Metanephros (tissue), 1 donor: Measurements from ENCODE around the gene ALKBH5. TPM values are rescaled to one million over a fixed set of nuclear protein-coding genes. Genes with fewer than 3 reads are reported as not detected.

ENCODE experiments used
- total RNA-seq: library from RNA; depleted of rRNA; stranded (reverse); fragments of >200 nt; gene quantifications from one replicate; pipeline ENCODE4 v1.2.3, GENCODE V29; 2014

Gene ALKBH5
- total RNA-seq: 87.3 TPM

GRCh38 chr17:18183334-18184142 is at the start of gene ALKBH5:
Gene ALKBH5 (plus strand): TSS chr17:18183828. CDS start chr17:18184244, 416 bp downstream.

GRCh38 chr17:18225121-18225641 is 41.6 kb downstream of the ALKBH5 start, which contains the start of gene LLGL1:
Gene LLGL1 (plus strand): TSS chr17:18225635. CDS start chr17:18225683, 48 bp downstream.

GRCh38 chr17:18258356-18259038 is 74.9 kb downstream of the ALKBH5 start, which contains the start of gene FLII:
Gene FLII (minus strand): TSS chr17:18258738. CDS start chr17:18258690, 48 bp downstream.

Other genes starting within 250 kb of the ALKBH5 start
- 34.0 TPM for gene TOM1L2, start 211.4 kb upstream of the ALKBH5 start, total RNA-seq
- 12.6 TPM for gene DRC3, start 211.0 kb upstream of the ALKBH5 start, total RNA-seq
- gene ATPAF2, start 144.7 kb upstream of the ALKBH5 start, total RNA-seq: 25.5 TPM
- gene GID4, start 144.4 kb upstream of the ALKBH5 start, total RNA-seq: 8.1 TPM
- gene DRG2, start 95.9 kb upstream of the ALKBH5 start, total RNA-seq: 38.5 TPM
- 2.2 TPM for gene MYO15A, start 75.1 kb upstream of the ALKBH5 start, total RNA-seq
- 41.2 TPM for gene LLGL1, start 41.8 kb downstream of the ALKBH5 start, total RNA-seq
- gene FLII, start 74.9 kb downstream of the ALKBH5 start, total RNA-seq: 152 TPM
- gene MIEF2, start 76.8 kb downstream of the ALKBH5 start, total RNA-seq: 29.6 TPM
- 26.6 TPM for gene TOP3A, start 131.2 kb downstream of the ALKBH5 start, total RNA-seq
- gene SMCR8, start 131.5 kb downstream of the ALKBH5 start, total RNA-seq: 19.7 TPM
- gene SHMT1, start 179.7 kb downstream of the ALKBH5 start, total RNA-seq: 52.4 TPM
- 1.9 TPM for gene EVPLL, start 193.9 kb downstream of the ALKBH5 start, total RNA-seq